HG02938 (cell line): ENCODE data around the gene BAG1.
A peak's percentile ranks its signal among the peaks of the same experiment; 100 is the strongest.

Experiments
- ATAC-seq: cut with Tn5 transposase; IDR thresholded peaks from one replicate; pipeline ENCODE4 v1.9.1; 2021; ENCODE audit warnings: mild to moderate bottlenecking, moderate library complexity; ENCODE audit not compliant: unreplicated experiment

Gene BAG1

GRCh38 chr9:33245341-33245740, 19.2 kb downstream of the BAG1 start:
- no peak for ATAC-seq

GRCh38 chr9:33244137-33244784, 20.2 kb downstream of the BAG1 start:
- ATAC-seq: no peak

GRCh38 chr9:33242609-33243134, 21.8 kb downstream of the BAG1 start:
- no peak for ATAC-seq

- no peak for ATAC-seq
Observed at GRCh38 chr9:33241298-33241697, 23.2 kb downstream of the BAG1 start.

GRCh38 chr9:33239921-33240320, 24.6 kb downstream of the BAG1 start, which contains the start of gene SPINK4:
SPINK4 (plus strand) TSS chr9:33240167; CDS start chr9:33240209, 42 bp downstream.
- no peak for ATAC-seq

- no peak for ATAC-seq
Observed at GRCh38 chr9:33236571-33236970, 27.9 kb downstream of the BAG1 start.

- ATAC-seq: no peak
Observed at GRCh38 chr9:33234511-33235467, 29.7 kb downstream of the BAG1 start.

- ATAC-seq: no peak
Observed at GRCh38 chr9:33233626-33234342, 30.7 kb downstream of the BAG1 start.

GRCh38 chr9:33232815-33233214, 31.7 kb downstream of the BAG1 start:
- ATAC-seq: no peak

- no peak for ATAC-seq
Observed at GRCh38 chr9:33231623-33231942, 32.9 kb downstream of the BAG1 start.

GRCh38 chr9:33230756-33231622, 33.5 kb downstream of the BAG1 start:
- ATAC-seq: no peak

- no peak for ATAC-seq
Observed at GRCh38 chr9:33229359-33230114, 35.0 kb downstream of the BAG1 start.

GRCh38 chr9:33228606-33229005, 35.9 kb downstream of the BAG1 start:
- no peak for ATAC-seq

GRCh38 chr9:33227741-33228140, 36.8 kb downstream of the BAG1 start:
- no peak for ATAC-seq

GRCh38 chr9:33227008-33227398, 37.5 kb downstream of the BAG1 start:
- ATAC-seq: peak; percentile 66

- no peak for ATAC-seq
Observed at GRCh38 chr9:33225319-33226147, 39.0 kb downstream of the BAG1 start.

GRCh38 chr9:33223696-33224095, 40.8 kb downstream of the BAG1 start:
- ATAC-seq: no peak

GRCh38 chr9:33222031-33222430, 42.5 kb downstream of the BAG1 start:
- ATAC-seq: no peak

- ATAC-seq: no peak
Observed at GRCh38 chr9:33221568-33221884, 43.0 kb downstream of the BAG1 start.
